PC-9 (cell line): ENCODE results near the gene SPATA12.

Experiments
- EZH2 ChIP-seq: fragments of 200-600 bp; sonication (generic); IDR thresholded peaks from 2 replicates; pipeline ENCODE4 v1.8.0; 2017; ENCODE audit warnings: antibody characterized with exemption, low read depth
- TF ChIP-seq, protein P1 (sequence below): fragments of 200-600 bp; sonication (generic); conservative IDR thresholded peaks from 2 replicates; pipeline ENCODE4 v1.6.1; 2017; ENCODE audit warnings: mixed run types, antibody characterized with exemption, mild to moderate bottlenecking, moderate library complexity

DNA sequence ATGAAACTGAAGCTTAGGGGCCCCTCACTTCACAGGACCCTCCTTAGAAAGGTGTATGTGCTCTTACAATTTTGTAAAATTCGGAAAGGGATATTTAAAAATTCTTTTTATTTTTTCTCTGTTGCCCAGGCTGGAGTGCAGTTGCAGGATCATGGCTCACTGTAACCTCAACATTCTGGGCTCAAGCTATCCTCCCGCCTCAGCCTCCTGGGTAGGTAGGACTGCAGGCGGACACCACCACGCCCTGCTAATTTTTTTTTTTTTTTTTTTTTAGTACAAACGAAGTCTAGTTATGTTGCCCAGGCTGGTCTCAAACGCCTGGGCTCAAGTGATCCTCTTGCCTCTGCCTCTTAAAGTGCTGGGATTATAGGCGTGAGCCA is 45.1 kb upstream of the SPATA12 start:
- TF ChIP-seq, protein P1, sequence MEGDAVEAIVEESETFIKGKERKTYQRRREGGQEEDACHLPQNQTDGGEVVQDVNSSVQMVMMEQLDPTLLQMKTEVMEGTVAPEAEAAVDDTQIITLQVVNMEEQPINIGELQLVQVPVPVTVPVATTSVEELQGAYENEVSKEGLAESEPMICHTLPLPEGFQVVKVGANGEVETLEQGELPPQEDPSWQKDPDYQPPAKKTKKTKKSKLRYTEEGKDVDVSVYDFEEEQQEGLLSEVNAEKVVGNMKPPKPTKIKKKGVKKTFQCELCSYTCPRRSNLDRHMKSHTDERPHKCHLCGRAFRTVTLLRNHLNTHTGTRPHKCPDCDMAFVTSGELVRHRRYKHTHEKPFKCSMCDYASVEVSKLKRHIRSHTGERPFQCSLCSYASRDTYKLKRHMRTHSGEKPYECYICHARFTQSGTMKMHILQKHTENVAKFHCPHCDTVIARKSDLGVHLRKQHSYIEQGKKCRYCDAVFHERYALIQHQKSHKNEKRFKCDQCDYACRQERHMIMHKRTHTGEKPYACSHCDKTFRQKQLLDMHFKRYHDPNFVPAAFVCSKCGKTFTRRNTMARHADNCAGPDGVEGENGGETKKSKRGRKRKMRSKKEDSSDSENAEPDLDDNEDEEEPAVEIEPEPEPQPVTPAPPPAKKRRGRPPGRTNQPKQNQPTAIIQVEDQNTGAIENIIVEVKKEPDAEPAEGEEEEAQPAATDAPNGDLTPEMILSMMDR: no peak
- no peak for TF ChIP-seq EZH2
